IMR-90 (cell line): ENCODE results near the gene DDHD1.

Source experiments
- CEBPB ChIP-seq: IDR thresholded peaks from 2 replicates; pipeline ENCODE4 v1.6.1; 2012; ENCODE audit warnings: low read depth, low read length, improper control_type of control experiment
- MAZ ChIP-seq: IDR thresholded peaks from 2 replicates; pipeline ENCODE4 v1.6.1; 2012; ENCODE audit warnings: low read depth, mild to moderate bottlenecking, low read length, improper control_type of control experiment, moderate library complexity, borderline replicate concordance
- POLR2A ChIP-seq: IDR thresholded peaks from 2 replicates; pipeline ENCODE4 v1.6.1; 2012; ENCODE audit warnings: mild to moderate bottlenecking, low read depth, low read length
- RFX5 ChIP-seq: IDR thresholded peaks from 2 replicates; pipeline ENCODE4 v1.8.0; 2012; ENCODE audit warnings: low read depth, mild to moderate bottlenecking, low read length, moderate library complexity
- TF ChIP-seq, protein P1 (sequence below): conservative IDR thresholded peaks from 2 replicates; pipeline ENCODE4 v1.5.1; 2012; ENCODE audit warnings: mild to moderate bottlenecking, low read depth, low read length, improper control_type of control experiment

DNA sequence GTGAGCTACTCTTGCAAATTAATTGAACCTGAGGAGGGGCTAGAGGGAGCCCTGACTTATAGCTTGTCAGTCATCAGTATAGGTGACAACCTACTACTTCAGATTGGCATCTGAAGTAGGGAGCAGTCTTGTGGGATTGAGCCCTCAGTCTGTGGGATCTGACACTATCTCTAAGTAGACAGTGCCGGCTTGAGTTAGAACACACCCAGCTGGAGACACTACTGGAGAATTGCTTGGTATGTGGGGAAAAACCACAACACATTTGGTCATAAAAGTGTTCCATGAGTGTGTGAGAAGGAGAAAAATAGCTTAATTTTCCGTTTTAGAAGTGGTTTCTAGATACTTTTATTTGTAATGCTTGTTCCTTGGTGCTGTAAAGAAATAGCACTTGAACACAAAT is 30.5 kb upstream of the DDHD1 start:
- TF ChIP-seq, protein P1, sequence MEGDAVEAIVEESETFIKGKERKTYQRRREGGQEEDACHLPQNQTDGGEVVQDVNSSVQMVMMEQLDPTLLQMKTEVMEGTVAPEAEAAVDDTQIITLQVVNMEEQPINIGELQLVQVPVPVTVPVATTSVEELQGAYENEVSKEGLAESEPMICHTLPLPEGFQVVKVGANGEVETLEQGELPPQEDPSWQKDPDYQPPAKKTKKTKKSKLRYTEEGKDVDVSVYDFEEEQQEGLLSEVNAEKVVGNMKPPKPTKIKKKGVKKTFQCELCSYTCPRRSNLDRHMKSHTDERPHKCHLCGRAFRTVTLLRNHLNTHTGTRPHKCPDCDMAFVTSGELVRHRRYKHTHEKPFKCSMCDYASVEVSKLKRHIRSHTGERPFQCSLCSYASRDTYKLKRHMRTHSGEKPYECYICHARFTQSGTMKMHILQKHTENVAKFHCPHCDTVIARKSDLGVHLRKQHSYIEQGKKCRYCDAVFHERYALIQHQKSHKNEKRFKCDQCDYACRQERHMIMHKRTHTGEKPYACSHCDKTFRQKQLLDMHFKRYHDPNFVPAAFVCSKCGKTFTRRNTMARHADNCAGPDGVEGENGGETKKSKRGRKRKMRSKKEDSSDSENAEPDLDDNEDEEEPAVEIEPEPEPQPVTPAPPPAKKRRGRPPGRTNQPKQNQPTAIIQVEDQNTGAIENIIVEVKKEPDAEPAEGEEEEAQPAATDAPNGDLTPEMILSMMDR = no peak
- TF ChIP-seq POLR2A (no peak), RFX5 (no peak), MAZ (no peak), CEBPB (no peak)
